A549 treated with CpdA at 1 μM for 4 hours (cell line): Measurements from ENCODE around the gene SPDL1. TPM values are rescaled to one million over a fixed set of nuclear protein-coding genes. Genes with fewer than 3 reads are reported as not detected.

Experiments used
- total RNA-seq: library from RNA; stranded (reverse); fragments of 200-300 nt; extraction: Qiagen RNA extraction; gene quantifications from 5 replicates; pipeline ENCODE4 v1.2.3, GENCODE V29; 2022; ENCODE audit warnings: low read depth

Gene SPDL1
- total RNA-seq = 74.6 to 125 TPM (median 81.8 TPM) in 5 replicates

GRCh38 chr5:169583424-169584220 is at the start of gene SPDL1:
Gene SPDL1, plus strand, starts transcription at chr5:169583773. Its CDS starts 4,644 bp downstream, at chr5:169588417.

GRCh38 chr5:169637085-169637548 is 53.5 kb downstream of the SPDL1 start, which contains the start of gene DOCK2:
Gene DOCK2, plus strand, starts transcription at chr5:169637275. Its CDS starts 52 bp downstream, at chr5:169637327.

Other genes starting within 250 kb of the SPDL1 start
- gene DOCK2, start 53.5 kb downstream of the SPDL1 start, total RNA-seq = 2.1 to 4.2 TPM (median 2.8 TPM) in 5 replicates